Thyroid gland (tissue), 4 donors: ENCODE results near the gene ACAN.

Experiments
- CTCF ChIP-seq, 6 experiments: fragments of 200-600 bp in 3 of 6; fragments of 450-650 bp in 3 of 6; sonication (generic) in 3 of 6; IDR thresholded peaks; one replicate each; pipeline ENCODE4 v1.5.1; 2016 to 2019; ENCODE audit warnings: antibody characterized with exemption in 6 of 6, mild to moderate bottlenecking in 2 of 6, inconsistent platforms in 1 of 6, moderate library complexity in 1 of 6
- POLR2A ChIP-seq, 2 donors: fragments of 450-650 bp; IDR thresholded peaks; one replicate each; pipeline ENCODE4 v1.6.1; 2017; ENCODE audit warnings: antibody characterized with exemption in 2 of 2, mild to moderate bottlenecking in 2 of 2, moderate library complexity in 1 of 2

- TF ChIP-seq CTCF (IDR thresholded peaks at IDR 0.05) (no peak), POLR2A (IDR thresholded peaks at IDR 0.05) (no peak)
These were observed 55.7 kb downstream of the ACAN start for GRCh38 chr15:88858934-88859333.
